Activated CD4-positive, alpha-beta T cell treated with anti-CD3 and anti-CD28 coated beads, Interleukin-2, amount 10 ng/mL, durations not matched to agents 7 days and 5 days (primary cell): ENCODE measurements around the gene LTK. TPM values are rescaled to one million over a fixed set of nuclear protein-coding genes. Genes with fewer than 3 reads are reported as not detected.

Experiments
- total RNA-seq, 2 experiments: library from RNA; stranded (reverse); gene quantifications; one replicate each; pipeline ENCODE4 v1.2.3, GENCODE V29; 2021

The LTK gene
- total RNA-seq, 2 experiments from 2014 or later: 0.87 to 1.1 TPM

Other genes with a start within 250 kb of the LTK start
- gene OIP5, start 181.2 kb downstream of the LTK start, total RNA-seq: 10 to 100 TPM; 18.9 to 21.9 TPM
- gene NUSAP1, start 180.9 kb downstream of the LTK start, total RNA-seq: 100 to 1,000 TPM; 310 to 336 TPM
- 10 to 100 TPM; 13.4 to 14.7 TPM for gene NDUFAF1, start 111.3 kb downstream of the LTK start, total RNA-seq
- 10 to 100 TPM; 40.4 to 45.7 TPM for gene RTF1, start 96.7 kb downstream of the LTK start, total RNA-seq
- gene ITPKA, start 20.0 kb downstream of the LTK start, total RNA-seq: under 1 TPM in 1 of 2 experiments, not detected in 1; 0.35 TPM
- 10 to 100 TPM; 33.8 to 36.3 TPM for gene RPAP1, start 30.4 kb upstream of the LTK start, total RNA-seq
- 1 to 10 TPM; 1.1 to 1.9 TPM for gene TYRO3, start 45.4 kb upstream of the LTK start, total RNA-seq
- 10 to 100 TPM; 33.0 to 35.2 TPM for gene MGA, start 146.6 kb upstream of the LTK start, total RNA-seq